Natural killer cell treated with Interleukin-12 subunit alpha and Interleukin-12 subunit beta and Interleukin-15 and Interleukin-18, amount 100 ng/mL, for 72 hours (primary cell): Measurements from ENCODE around the gene HTR1B. TPM values are rescaled to one million over a fixed set of nuclear protein-coding genes. Genes with fewer than 3 reads are reported as not detected.
A peak's percentile ranks its signal among the peaks of the same experiment; 100 is the strongest.

Experiments used
- ATAC-seq, 2 donors: fragments of 150-1000 bp; cut with Tn5 transposase in 1 of 2; sonication (Bioruptor Pico), chemical (Tn5 transposase) in 1 of 2; 2 replicates each; pipeline ENCODE4 v1.10.0; 2021
- DNase-seq: peaks from one replicate; pipeline ENCODE4 v3.0.0; 2022; ENCODE audit warnings: low spot score
- H3K27ac Mint-ChIP-seq, 2 donors: 1 replicate in 1 of 2; 2 replicates in 1 of 2; pipeline ENCODE4 v1.8.0; 2022; ENCODE audit warnings: mixed read lengths in 2 of 2, mild to moderate bottlenecking in 1 of 2, moderate library complexity in 1 of 2
- H3K27me3 Mint-ChIP-seq, 2 donors: 1 replicate in 1 of 2; 2 replicates in 1 of 2; pipeline ENCODE4 v1.8.0; 2022; ENCODE audit warnings: mixed read lengths in 2 of 2
- H3K36me3 Mint-ChIP-seq: one replicate; pipeline ENCODE4 v1.8.0; 2022; ENCODE audit warnings: mixed read lengths
- H3K4me1 Mint-ChIP-seq, 2 donors: 1 replicate in 1 of 2; 2 replicates in 1 of 2; pipeline ENCODE4 v1.8.0; 2022; ENCODE audit warnings: low read depth in 2 of 2, mixed read lengths in 2 of 2, mild to moderate bottlenecking in 1 of 2
- H3K4me3 Mint-ChIP-seq: one replicate; pipeline ENCODE4 v1.8.0; 2022; ENCODE audit warnings: mixed read lengths
- H3K9me3 Mint-ChIP-seq: 2 replicates; pipeline ENCODE4 v1.8.0; 2022; ENCODE audit warnings: mixed read lengths
- total RNA-seq, 2 donors: library from RNA; stranded (reverse); gene quantifications; one replicate each; pipeline ENCODE4 v1.2.3, GENCODE V29; 2022

HTR1B gene
- not detected for total RNA-seq

GRCh38 chr6:77463308-77463860 lies at the start of gene HTR1B:
Gene HTR1B (minus strand): TSS chr6:77463491. CDS start chr6:77463403, 88 bp downstream.
- Mint-ChIP-seq H3K4me3 (peak within 1 kb of the TSS; percentile 78), H3K27me3 (peaks cover 40 to 43% of the 10 kb centered on the region in 2 donors), H3K4me1 (peaks cover 6 to 18% of the 10 kb centered on the region in 2 donors), H3K36me3 (peaks cover 24% of the 10 kb centered on the region), H3K27ac (no peak within 1 kb of the TSS), H3K9me3 (peaks cover 3% of the 10 kb centered on the region)
- DNase-seq, result no peak
- ATAC-seq, result peak in 1 of 2 donors; percentile 37

GRCh38 chr6:77512554-77512953 lies 49.3 kb upstream of the HTR1B start:
- no peak for ATAC-seq
- peaks cover 20% of the 10 kb centered on the region for H3K36me3 Mint-ChIP-seq
- DNase-seq, result no peak

GRCh38 chr6:77511860-77512259 lies 48.6 kb upstream of the HTR1B start:
- H3K4me3 Mint-ChIP-seq, result no peak overlapping the region
- peaks cover 20% of the 10 kb centered on the region for H3K36me3 Mint-ChIP-seq
- DNase-seq (no peak), ATAC-seq (no peak)
- no peak overlapping the region for H3K27ac Mint-ChIP-seq
- no peaks in the 10 kb centered on the region for H3K27me3 Mint-ChIP-seq
- peaks cover 32% of the 10 kb centered on the region for H3K9me3 Mint-ChIP-seq
- no peaks in the 10 kb centered on the region for H3K4me1 Mint-ChIP-seq

More at GRCh38 chr6:77512554-77512953, 49.3 kb upstream of the HTR1B start:
- H3K4me1 Mint-ChIP-seq, result no peaks in the 10 kb centered on the region
- no peaks in the 10 kb centered on the region for H3K27me3 Mint-ChIP-seq
- no peak overlapping the region for H3K4me3 Mint-ChIP-seq
- peaks cover 32% of the 10 kb centered on the region for H3K9me3 Mint-ChIP-seq
- H3K27ac Mint-ChIP-seq, result no peak overlapping the region

- H3K4me3 Mint-ChIP-seq, result no peak overlapping the region
- no peaks in the 10 kb centered on the region for H3K27me3 Mint-ChIP-seq
- peaks cover 5% of the 10 kb centered on the region for H3K9me3 Mint-ChIP-seq
- no peaks in the 10 kb centered on the region for H3K36me3 Mint-ChIP-seq
- H3K27ac Mint-ChIP-seq, result no peak overlapping the region
- ATAC-seq (no peak), DNase-seq (no peak)
- no peaks in the 10 kb centered on the region for H3K4me1 Mint-ChIP-seq
Measured at GRCh38 chr6:77502981-77503380, 39.7 kb upstream of the HTR1B start.

GRCh38 chr6:77492530-77492929 lies 29.2 kb upstream of the HTR1B start:
- H3K27me3 Mint-ChIP-seq, result no peaks in the 10 kb centered on the region
- H3K4me1 Mint-ChIP-seq, result no peaks in the 10 kb centered on the region
- no peaks in the 10 kb centered on the region for H3K36me3 Mint-ChIP-seq
- peaks cover 3% of the 10 kb centered on the region for H3K9me3 Mint-ChIP-seq
- DNase-seq, result no peak
- ATAC-seq, result no peak
- no peak overlapping the region for H3K27ac Mint-ChIP-seq
- no peak overlapping the region for H3K4me3 Mint-ChIP-seq

GRCh38 chr6:77487808-77488425 lies 24.6 kb upstream of the HTR1B start:
- H3K27me3 Mint-ChIP-seq, result no peaks in the 10 kb centered on the region
- no peak overlapping the region for H3K4me3 Mint-ChIP-seq
- no peaks in the 10 kb centered on the region for H3K4me1 Mint-ChIP-seq
- H3K9me3 Mint-ChIP-seq, result no peaks in the 10 kb centered on the region
- no peak for DNase-seq
- no peaks in the 10 kb centered on the region for H3K36me3 Mint-ChIP-seq
- no peak for ATAC-seq
- H3K27ac Mint-ChIP-seq, result no peak overlapping the region

- Mint-ChIP-seq H3K4me3 (no peak overlapping the region), H3K9me3 (peaks cover 7% of the 10 kb centered on the region), H3K4me1 (no peaks in the 10 kb centered on the region), H3K27ac (no peak overlapping the region), H3K36me3 (no peaks in the 10 kb centered on the region), H3K27me3 (no peaks in the 10 kb centered on the region)
- ATAC-seq (no peak), DNase-seq (no peak)
Measured at GRCh38 chr6:77482981-77483380, 19.7 kb upstream of the HTR1B start.

GRCh38 chr6:77474973-77475372 lies 11.7 kb upstream of the HTR1B start:
- Mint-ChIP-seq H3K4me1 (peaks cover 5 to 6% of the 10 kb centered on the region in 2 donors), H3K4me3 (no peak overlapping the region), H3K9me3 (peaks cover 4% of the 10 kb centered on the region), H3K36me3 (no peaks in the 10 kb centered on the region), H3K27me3 (no peaks in the 10 kb centered on the region), H3K27ac (no peak overlapping the region)
- DNase-seq, result no peak
- ATAC-seq, result no peak

- Mint-ChIP-seq H3K9me3 (peaks cover 4% of the 10 kb centered on the region), H3K4me1 (peaks cover 5 to 6% of the 10 kb centered on the region in 2 donors), H3K4me3 (peak overlapping the region; percentile 35), H3K27me3 (no peaks in the 10 kb centered on the region), H3K36me3 (no peaks in the 10 kb centered on the region), H3K27ac (no peak overlapping the region)
- ATAC-seq, result no peak
- no peak for DNase-seq
Measured at GRCh38 chr6:77474286-77474956, 11.1 kb upstream of the HTR1B start.

GRCh38 chr6:77470983-77471382 lies 7.7 kb upstream of the HTR1B start:
- Mint-ChIP-seq H3K9me3 (peaks cover 3% of the 10 kb centered on the region), H3K27ac (no peak overlapping the region), H3K4me3 (no peak overlapping the region), H3K4me1 (peaks cover 8 to 12% of the 10 kb centered on the region in 2 donors), H3K27me3 (peaks cover 6 to 9% of the 10 kb centered on the region in 2 donors), H3K36me3 (peaks cover 6% of the 10 kb centered on the region)
- ATAC-seq (no peak), DNase-seq (no peak)

GRCh38 chr6:77468939-77469338 lies 5.6 kb upstream of the HTR1B start:
- peaks cover 6 to 10% of the 10 kb centered on the region in 2 donors for H3K4me1 Mint-ChIP-seq
- ATAC-seq, result no peak
- DNase-seq, result no peak
- H3K27ac Mint-ChIP-seq, result no peak overlapping the region
- H3K27me3 Mint-ChIP-seq, result peaks cover 22 to 24% of the 10 kb centered on the region in 2 donors
- no peak overlapping the region for H3K4me3 Mint-ChIP-seq
- peaks cover 20% of the 10 kb centered on the region for H3K36me3 Mint-ChIP-seq
- peaks cover 3% of the 10 kb centered on the region for H3K9me3 Mint-ChIP-seq

- Mint-ChIP-seq H3K4me3 (peak overlapping the region; percentile 82), H3K36me3 (peaks cover 24% of the 10 kb centered on the region), H3K4me1 (peaks cover 6 to 18% of the 10 kb centered on the region in 2 donors), H3K27me3 (peaks cover 36 to 40% of the 10 kb centered on the region in 2 donors), H3K9me3 (peaks cover 3% of the 10 kb centered on the region), H3K27ac (peak overlapping the region in 1 of 2 donors; percentile 52)
- no peak for ATAC-seq
- DNase-seq, result no peak
Measured at GRCh38 chr6:77466451-77467437, 3.5 kb upstream of the HTR1B start.

- Mint-ChIP-seq H3K27me3 (peaks cover 40 to 43% of the 10 kb centered on the region in 2 donors), H3K9me3 (peaks cover 3% of the 10 kb centered on the region), H3K4me3 (peak overlapping the region; percentile 82), H3K4me1 (peaks cover 6 to 18% of the 10 kb centered on the region in 2 donors), H3K36me3 (peaks cover 24% of the 10 kb centered on the region), H3K27ac (peak overlapping the region in 1 of 2 donors; percentile 52)
- ATAC-seq (peak in 1 of 2 donors; percentile 45), DNase-seq (no peak)
Measured at GRCh38 chr6:77466055-77466450, 2.8 kb upstream of the HTR1B start.
